Measurements from ENCODE around the gene ZCCHC14. TPM values are rescaled to one million over a fixed set of nuclear protein-coding genes. Genes with fewer than 3 reads are reported as not detected.
"Not testable (repeated sequence)": the region's sequence is repeated elsewhere in the genome, so short reads cannot be mapped to it uniquely, and the experiment has no call there.

Gene ZCCHC14
- total and polyA plus RNA-seq, 2 experiments from 2014 or later = 7.9 to 23.2 TPM

DNA sequence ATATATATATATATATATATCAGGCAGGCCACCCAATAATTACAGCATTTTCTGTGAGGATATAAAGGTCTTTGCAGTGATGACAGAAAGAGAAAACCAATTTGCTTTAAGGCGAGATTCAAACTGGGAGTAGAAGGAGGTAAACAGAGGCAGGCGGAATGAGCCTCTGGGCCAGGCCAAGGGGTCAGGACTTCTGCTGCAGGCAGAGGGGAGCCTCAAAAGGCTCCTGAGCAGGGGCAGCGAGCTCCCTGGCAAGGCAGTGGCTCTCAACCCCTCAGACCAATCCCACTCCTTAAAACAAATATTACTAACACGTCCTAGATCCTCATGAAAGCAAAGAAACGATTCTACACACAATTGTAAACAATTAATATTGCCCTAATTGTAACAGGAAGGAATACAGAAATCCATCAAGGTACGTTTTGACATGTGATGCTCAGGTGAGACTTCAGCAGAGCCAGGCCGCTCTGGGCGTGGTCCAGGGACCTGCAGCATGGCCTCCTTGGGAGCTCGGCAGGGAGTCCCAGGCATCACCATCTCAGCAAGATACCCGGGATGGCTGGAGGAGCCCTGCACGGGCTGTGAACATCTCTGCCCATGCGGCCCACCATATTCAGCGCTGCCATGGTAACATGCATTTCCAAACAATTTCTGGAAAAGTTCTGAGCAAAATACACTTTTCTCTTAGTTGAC lies 127.7 kb downstream of the ZCCHC14 start:
- no peaks in the 10 kb centered on the region for H3K27me3 ChIP-seq
- peaks cover 11% of the 10 kb centered on the region for H3K4me1 ChIP-seq (ENCODE audit: low read depth)
- H3K27ac ChIP-seq = no peak overlapping the region
- no peak overlapping the region for H3K4me3 ChIP-seq
- DNase-seq (ENCODE audit: low read depth in 1 of 2, low spot score in 1 of 2) = no peak
- H3K9me3 ChIP-seq (ENCODE audit: low read depth) = no peaks in the 10 kb centered on the region
- TF ChIP-seq, protein P1, sequence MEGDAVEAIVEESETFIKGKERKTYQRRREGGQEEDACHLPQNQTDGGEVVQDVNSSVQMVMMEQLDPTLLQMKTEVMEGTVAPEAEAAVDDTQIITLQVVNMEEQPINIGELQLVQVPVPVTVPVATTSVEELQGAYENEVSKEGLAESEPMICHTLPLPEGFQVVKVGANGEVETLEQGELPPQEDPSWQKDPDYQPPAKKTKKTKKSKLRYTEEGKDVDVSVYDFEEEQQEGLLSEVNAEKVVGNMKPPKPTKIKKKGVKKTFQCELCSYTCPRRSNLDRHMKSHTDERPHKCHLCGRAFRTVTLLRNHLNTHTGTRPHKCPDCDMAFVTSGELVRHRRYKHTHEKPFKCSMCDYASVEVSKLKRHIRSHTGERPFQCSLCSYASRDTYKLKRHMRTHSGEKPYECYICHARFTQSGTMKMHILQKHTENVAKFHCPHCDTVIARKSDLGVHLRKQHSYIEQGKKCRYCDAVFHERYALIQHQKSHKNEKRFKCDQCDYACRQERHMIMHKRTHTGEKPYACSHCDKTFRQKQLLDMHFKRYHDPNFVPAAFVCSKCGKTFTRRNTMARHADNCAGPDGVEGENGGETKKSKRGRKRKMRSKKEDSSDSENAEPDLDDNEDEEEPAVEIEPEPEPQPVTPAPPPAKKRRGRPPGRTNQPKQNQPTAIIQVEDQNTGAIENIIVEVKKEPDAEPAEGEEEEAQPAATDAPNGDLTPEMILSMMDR (IDR thresholded peaks at IDR 0.05; ENCODE audit: low read depth, low read length) = no peak
- no peaks in the 10 kb centered on the region for H3K36me3 ChIP-seq

DNA sequence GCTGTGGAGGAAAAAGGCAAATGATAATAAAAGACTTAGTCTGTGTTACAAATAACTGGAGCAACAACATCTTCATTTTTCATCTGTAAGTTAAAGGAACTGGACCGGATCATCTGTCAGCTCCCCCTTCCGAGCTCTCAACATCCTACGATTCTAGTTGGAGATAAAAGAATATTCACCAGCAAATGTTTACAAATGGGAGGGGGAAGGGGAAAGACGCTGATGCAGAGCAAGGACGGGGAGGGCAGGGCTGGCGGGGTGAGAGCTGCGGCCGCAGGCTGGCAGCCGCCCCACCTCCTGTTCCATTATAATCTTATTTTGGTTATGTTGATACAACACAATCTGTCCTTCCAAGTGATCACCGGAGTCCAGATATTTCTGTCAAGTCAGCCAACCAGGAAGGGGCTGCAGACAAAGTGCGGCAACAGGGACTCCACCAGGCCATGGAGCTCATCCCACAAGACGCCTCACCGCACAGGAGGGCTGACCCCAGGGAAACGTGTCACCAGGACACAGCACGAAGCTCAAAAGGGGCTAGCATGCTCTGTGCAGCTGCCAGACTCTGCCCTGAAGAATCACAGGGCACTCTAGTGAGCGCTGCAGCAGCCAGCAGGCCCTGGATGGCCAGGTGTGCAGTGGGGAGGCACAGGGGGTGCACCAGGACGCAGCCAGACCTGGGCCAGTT lies 128.9 kb downstream of the ZCCHC14 start:
- DNase-seq (ENCODE audit: low read depth in 1 of 2, low spot score in 1 of 2) = no peak
- no peaks in the 10 kb centered on the region for H3K36me3 ChIP-seq
- peaks cover 11% of the 10 kb centered on the region for H3K4me1 ChIP-seq (ENCODE audit: low read depth)
- no peaks in the 10 kb centered on the region for H3K27me3 ChIP-seq
- H3K27ac ChIP-seq = peak overlapping the region; percentile 34
- TF ChIP-seq, protein P1 (IDR thresholded peaks at IDR 0.05; ENCODE audit: low read depth, low read length) = no peak
- no peak overlapping the region for H3K4me3 ChIP-seq
- no peaks in the 10 kb centered on the region for H3K9me3 ChIP-seq (ENCODE audit: low read depth)

DNA sequence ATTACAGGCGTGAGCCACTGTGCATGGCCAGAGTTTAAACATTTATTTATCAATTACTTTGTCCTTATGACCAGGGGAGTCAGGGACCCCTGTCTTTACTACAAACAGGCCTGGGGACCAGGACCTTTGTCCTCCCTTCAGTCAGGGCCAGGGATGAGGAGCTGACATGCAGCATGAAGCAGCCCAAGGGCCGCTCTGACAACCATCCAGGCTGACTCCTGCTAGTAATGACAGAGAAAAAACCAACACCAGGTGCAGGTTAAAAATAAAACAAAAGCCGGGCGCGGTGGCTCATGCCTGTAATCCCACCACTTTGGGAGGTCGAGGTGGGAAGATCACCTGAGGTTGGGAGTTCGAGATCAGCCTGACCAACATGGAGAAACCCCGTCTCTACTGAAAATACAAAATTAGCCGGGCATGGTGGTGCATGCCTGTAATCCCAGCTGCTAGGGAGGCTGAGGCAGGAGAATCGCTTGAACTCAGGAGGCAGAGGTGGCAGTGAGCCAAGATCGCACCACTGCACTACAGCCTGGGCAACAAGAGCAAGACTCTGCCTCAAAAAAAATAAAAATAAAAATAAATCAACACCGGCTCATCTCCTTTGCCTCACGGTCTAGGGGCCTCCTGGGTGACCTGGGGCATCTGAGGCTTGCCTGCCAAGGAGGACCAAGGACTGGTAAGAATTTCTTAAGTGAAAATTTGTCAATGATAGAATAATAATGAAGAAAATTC lies 129.8 kb downstream of the ZCCHC14 start:
- H3K27ac ChIP-seq = peak overlapping the region; percentile 34
- H3K4me3 ChIP-seq; H3K36me3 ChIP-seq; H3K27me3 ChIP-seq; H3K9me3 ChIP-seq (ENCODE audit: low read depth); DNase-seq (ENCODE audit: low read depth in 1 of 2, low spot score in 1 of 2): not testable (repeated sequence)
- peaks cover 11% of the 10 kb centered on the region for H3K4me1 ChIP-seq (ENCODE audit: low read depth)

DNA sequence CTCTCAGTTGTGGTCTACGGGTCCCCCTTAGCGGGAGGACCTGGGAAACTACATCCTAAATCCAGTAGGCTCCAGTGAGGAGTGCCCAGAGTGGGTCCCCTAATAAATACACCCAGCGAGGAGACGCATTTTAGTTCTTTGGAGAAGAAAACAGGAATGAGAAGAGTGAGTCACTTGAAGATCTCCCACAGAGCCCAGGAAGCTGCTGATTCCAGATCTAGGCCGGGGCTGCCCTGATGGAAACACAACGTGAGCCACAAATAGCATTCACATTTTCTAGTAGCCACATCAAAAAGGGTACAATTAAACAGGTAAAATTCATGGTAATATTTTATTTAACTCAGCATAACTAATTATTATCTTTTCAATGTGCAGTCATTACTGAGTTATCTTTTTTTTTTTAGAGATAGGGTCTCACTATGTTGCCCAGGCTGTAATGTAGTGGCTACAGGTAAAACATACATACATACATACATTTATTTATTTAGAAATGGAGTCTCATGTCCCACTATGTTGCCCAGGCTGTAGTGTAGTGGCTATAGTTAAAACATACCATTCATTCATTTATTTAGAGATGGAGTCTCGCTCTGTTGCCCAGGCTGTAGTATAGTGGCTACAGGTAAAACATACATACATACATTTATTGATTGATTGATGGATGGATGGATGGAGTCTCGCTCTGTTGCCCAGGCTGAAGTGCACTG lies 130.8 kb downstream of the ZCCHC14 start:
- no peak overlapping the region for H3K4me3 ChIP-seq
- H3K27ac ChIP-seq = no peak overlapping the region
- no peaks in the 10 kb centered on the region for H3K9me3 ChIP-seq (ENCODE audit: low read depth)
- DNase-seq (ENCODE audit: low read depth in 1 of 2, low spot score in 1 of 2) = no peak
- H3K36me3 ChIP-seq = peaks cover 3% of the 10 kb centered on the region
- TF ChIP-seq, protein P1 (IDR thresholded peaks at IDR 0.05; ENCODE audit: low read depth, low read length) = no peak
- H3K27me3 ChIP-seq = no peaks in the 10 kb centered on the region
- peaks cover 11% of the 10 kb centered on the region for H3K4me1 ChIP-seq (ENCODE audit: low read depth)

DNA sequence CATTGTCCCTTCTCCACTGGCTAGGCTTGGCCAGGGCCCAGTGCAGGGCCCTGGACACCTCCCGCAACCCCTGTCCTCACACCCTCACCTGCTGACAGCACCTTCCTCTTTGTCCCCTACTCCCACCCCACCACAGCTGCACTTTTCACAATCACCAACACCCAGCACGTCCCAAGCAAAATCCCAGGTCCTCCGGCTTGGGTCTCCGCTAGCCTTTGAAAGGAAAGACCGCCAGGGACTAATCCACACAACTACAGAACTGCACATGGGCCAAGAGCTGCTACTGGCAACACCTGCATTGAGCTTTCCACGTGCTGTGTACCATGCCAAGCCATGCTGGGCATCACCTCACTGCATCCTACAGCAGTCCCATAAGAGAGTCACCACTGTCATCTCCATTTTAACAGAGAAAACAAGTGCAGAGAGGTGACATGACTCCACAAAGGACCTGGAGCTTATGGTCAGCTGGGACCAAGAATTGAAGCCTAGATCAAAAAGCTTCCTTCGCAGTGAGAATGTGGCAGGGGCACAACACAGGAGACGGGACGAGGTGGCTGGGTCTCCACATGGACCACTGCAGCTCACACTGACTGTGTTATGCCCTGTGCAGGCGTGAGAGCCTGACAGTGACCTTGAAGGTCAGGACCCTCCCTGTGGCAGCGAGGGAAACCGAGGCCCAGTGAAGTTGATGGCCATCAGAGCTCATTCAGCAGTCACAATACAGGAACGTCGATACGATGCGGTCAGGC lies 131.8 kb downstream of the ZCCHC14 start:
- H3K4me1 ChIP-seq (ENCODE audit: low read depth) = peaks cover 19% of the 10 kb centered on the region
- TF ChIP-seq, protein P1 (IDR thresholded peaks at IDR 0.05; ENCODE audit: low read depth, low read length) = no peak
- DNase-seq (ENCODE audit: low read depth in 1 of 2, low spot score in 1 of 2) = no peak
- H3K27ac ChIP-seq = no peak overlapping the region
- H3K27me3 ChIP-seq = no peaks in the 10 kb centered on the region
- peaks cover 3% of the 10 kb centered on the region for H3K36me3 ChIP-seq
- H3K4me3 ChIP-seq = no peak overlapping the region
- no peaks in the 10 kb centered on the region for H3K9me3 ChIP-seq (ENCODE audit: low read depth)
